Measurements from ENCODE around the gene ENHO. TPM values are rescaled to one million over a fixed set of nuclear protein-coding genes. Genes with fewer than 3 reads are reported as not detected.

ENHO gene
- total RNA-seq, 1 experiment from 2014 or later = 4.0 TPM

Other genes starting within 250 kb of the ENHO start
- 1.5 and 4.8 TPM in 2 replicates for gene KIF24, start 193.7 kb downstream of the ENHO start, total RNA-seq (2014; rRNA removed; shearing (Covaris generic); ENCODE audit: low replicate concordance)
- 10.6 and 17.1 TPM in 2 replicates for gene NUDT2, start 193.4 kb downstream of the ENHO start, total RNA-seq (2014; rRNA removed; shearing (Covaris generic); ENCODE audit: low replicate concordance)
- 0.03 TPM in 1 of 2 replicates, not detected in the other for gene MYORG, start 146.1 kb downstream of the ENHO start, total RNA-seq (2014; rRNA removed; shearing (Covaris generic); ENCODE audit: low replicate concordance)
- gene FAM219A, start 64.4 kb downstream of the ENHO start, total RNA-seq (2014; rRNA removed; shearing (Covaris generic); ENCODE audit: low replicate concordance) = 5.4 and 13.1 TPM in 2 replicates
- not detected in 2 replicates for gene DNAI1, start 64.2 kb downstream of the ENHO start, total RNA-seq (2014; rRNA removed; shearing (Covaris generic); ENCODE audit: low replicate concordance)
- not detected in 2 replicates for gene CNTFR, start 66.7 kb upstream of the ENHO start, total RNA-seq (2014; rRNA removed; shearing (Covaris generic); ENCODE audit: low replicate concordance)
- gene RPP25L, start 89.1 kb upstream of the ENHO start, total RNA-seq (2014; rRNA removed; shearing (Covaris generic); ENCODE audit: low replicate concordance) = 40.9 and 71.8 TPM in 2 replicates
- 90.1 and 110 TPM in 2 replicates for gene DCTN3, start 97.5 kb upstream of the ENHO start, total RNA-seq (2014; rRNA removed; shearing (Covaris generic); ENCODE audit: low replicate concordance)
- not detected in 2 replicates for gene ARID3C, start 106.1 kb upstream of the ENHO start, total RNA-seq (2014; rRNA removed; shearing (Covaris generic); ENCODE audit: low replicate concordance)
- 93.9 and 129 TPM in 2 replicates for gene SIGMAR1, start 114.8 kb upstream of the ENHO start, total RNA-seq (2014; rRNA removed; shearing (Covaris generic); ENCODE audit: low replicate concordance)
- 12.2 and 13.8 TPM in 2 replicates for gene GALT, start 123.7 kb upstream of the ENHO start, total RNA-seq (2014; rRNA removed; shearing (Covaris generic); ENCODE audit: low replicate concordance)
- 0.32 and 1.6 TPM in 2 replicates for gene IL11RA, start 129.2 kb upstream of the ENHO start, total RNA-seq (2014; rRNA removed; shearing (Covaris generic); ENCODE audit: low replicate concordance)
- 1.3 TPM in 1 of 2 replicates, not detected in the other for gene CCL27, start 139.7 kb upstream of the ENHO start, total RNA-seq (2014; rRNA removed; shearing (Covaris generic); ENCODE audit: low replicate concordance)
- gene CCL19, start 168.3 kb upstream of the ENHO start, total RNA-seq (2014; rRNA removed; shearing (Covaris generic); ENCODE audit: low replicate concordance) = not detected in 2 replicates
- not detected in 2 replicates for gene CCL21, start 187.1 kb upstream of the ENHO start, total RNA-seq (2014; rRNA removed; shearing (Covaris generic); ENCODE audit: low replicate concordance)